IMR-90 (cell line): ENCODE results near the gene CIT. TPM values are rescaled to one million over a fixed set of nuclear protein-coding genes. Genes with fewer than 3 reads are reported as not detected.

ENCODE experiments used
- ATAC-seq: fragments of 200-7000 bp; cut with Tn5 transposase; 2 replicates; pipeline ENCODE4 v1.9.1; 2020; ENCODE audit warnings: low read depth, mild to moderate bottlenecking, moderate library complexity
- BruUV-seq: library from RNA; stranded (reverse); fragments of 400-500 nt; replicated peaks from 2 replicates; lab custom pipeline; 2021; lab: Mats Ljungman, UMichigan
- CTCF ChIA-PET: fragments of 300-600 bp; formaldehyde crosslinking; extraction: SDS; loops from one replicate; lab custom pipeline; 2021; ENCODE audit warnings: antibody characterized with exemption; lab: Yijun Ruan, JAX
- POLR2A ChIA-PET: fragments of 300-600 bp; sonication (Branson Sonifier 250); formaldehyde crosslinking; loops from one replicate; lab custom pipeline; 2022; ENCODE audit warnings: antibody characterized with exemption; ENCODE audit not compliant: unreplicated experiment; lab: Charles Lee
- DNase-seq: peaks from one replicate; pipeline ENCODE4 v3.0.0; 2013
- H2AFZ ChIP-seq: replicated peaks from 2 replicates; pipeline ENCODE3; 2013; ENCODE audit warnings: low read length, mild to moderate bottlenecking; ENCODE audit not compliant: poor library complexity
- H2AK5ac ChIP-seq: 2 replicates; pipeline ENCODE4 v1.6.1; 2013; ENCODE audit warnings: low read depth, low read length, inconsistent platforms
- H2AK9ac ChIP-seq: replicated peaks from 2 replicates; pipeline ENCODE3; 2013; ENCODE audit warnings: mild to moderate bottlenecking, low read depth, low read length, moderate library complexity; ENCODE audit not compliant: poor library complexity
- H2BK120ac ChIP-seq: 2 replicates; pipeline ENCODE4 v1.6.1; 2013; ENCODE audit warnings: low read depth, low read length, inconsistent platforms
- H2BK15ac ChIP-seq: 3 replicates; pipeline ENCODE4 v1.6.1; 2013; ENCODE audit warnings: low read depth, low read length, inconsistent platforms
- H2BK20ac ChIP-seq: 2 replicates; pipeline ENCODE4 v1.6.1; 2013; ENCODE audit warnings: low read depth, mild to moderate bottlenecking, inconsistent platforms, low read length, moderate library complexity
- H2BK5ac ChIP-seq: 2 replicates; pipeline ENCODE4 v1.6.1; 2013; ENCODE audit warnings: mild to moderate bottlenecking, low read depth, low read length, inconsistent platforms; ENCODE audit not compliant: poor library complexity, severe bottlenecking
- H3K14ac ChIP-seq: replicated peaks from 2 replicates; pipeline ENCODE4 v1.6.1; 2013; ENCODE audit warnings: low read depth, low read length, inconsistent platforms
- H3K18ac ChIP-seq: 2 replicates; pipeline ENCODE4 v1.6.1; 2013; ENCODE audit warnings: low read depth, low read length, control low read depth
- H3K23ac ChIP-seq: 2 replicates; pipeline ENCODE4 v1.6.1; 2013; ENCODE audit warnings: low read depth, low read length, inconsistent platforms
- H3K27ac ChIP-seq: 2 replicates; pipeline ENCODE4 v1.5.1; 2013; ENCODE audit warnings: mild to moderate bottlenecking, control low read depth, low read length; ENCODE audit not compliant: insufficient read depth
- H3K27me3 ChIP-seq: 2 replicates; pipeline ENCODE4 v1.6.1; 2013; ENCODE audit warnings: low read length; ENCODE audit not compliant: control insufficient read depth, insufficient read depth
- H3K36me3 ChIP-seq: 2 replicates; pipeline ENCODE4 v1.6.1; 2013; ENCODE audit warnings: low read length, mixed read lengths; ENCODE audit not compliant: control insufficient read depth, insufficient read depth
- H3K4ac ChIP-seq: 2 replicates; pipeline ENCODE4 v1.6.1; 2013; ENCODE audit warnings: low read depth, low read length, inconsistent platforms
- H3K4me1 ChIP-seq: 2 replicates; pipeline ENCODE4 v1.6.1; 2013; ENCODE audit warnings: low read length, mixed read lengths; ENCODE audit not compliant: control insufficient read depth, insufficient read depth
- H3K4me2 ChIP-seq: 2 replicates; pipeline ENCODE4 v1.6.1; 2013; ENCODE audit warnings: low read depth, mild to moderate bottlenecking, control low read depth, low read length, moderate library complexity
- H3K4me3 ChIP-seq: 2 replicates; pipeline ENCODE4 v1.5.1; 2013; ENCODE audit warnings: low read depth, mild to moderate bottlenecking, control low read depth, low read length, moderate library complexity; ENCODE audit not compliant: insufficient read depth
- H3K56ac ChIP-seq: 2 replicates; pipeline ENCODE4 v1.6.1; 2013; ENCODE audit warnings: low read length, inconsistent platforms; ENCODE audit not compliant: insufficient read depth; ENCODE audit errors: extremely low read depth
- H3K79me1 ChIP-seq, 2 experiments: 2 replicates each; pipeline ENCODE4 v1.6.1; 2013; ENCODE audit warnings: low read length in 2 of 2, inconsistent platforms in 1 of 2, low read depth in 1 of 2
- H3K9ac ChIP-seq: 2 replicates; pipeline ENCODE4 v1.6.1; 2013; ENCODE audit warnings: low read depth, low read length, control low read depth
- H3K9me1 ChIP-seq: 2 replicates; pipeline ENCODE4 v1.6.1; 2013; ENCODE audit warnings: low read length, inconsistent platforms; ENCODE audit not compliant: insufficient read depth
- H3K9me3 ChIP-seq: 2 replicates; pipeline ENCODE4 v1.6.1; 2013; ENCODE audit warnings: low read length; ENCODE audit not compliant: control insufficient read depth, insufficient read depth
- H4K20me1 ChIP-seq: 2 replicates; pipeline ENCODE4 v1.6.1; 2013; ENCODE audit warnings: low read length, inconsistent platforms; ENCODE audit not compliant: insufficient read depth
- H4K5ac ChIP-seq: 2 replicates; pipeline ENCODE4 v1.6.1; 2013; ENCODE audit warnings: mild to moderate bottlenecking, low read depth, low read length, control low read depth
- H4K8ac ChIP-seq, 2 experiments: 2 replicates each; pipeline ENCODE4 v1.6.1; 2013; ENCODE audit warnings: low read depth in 2 of 2, low read length in 2 of 2, control low read depth in 1 of 2, inconsistent platforms in 1 of 2
- H4K91ac ChIP-seq: 2 replicates; pipeline ENCODE4 v1.6.1; 2013; ENCODE audit warnings: low read depth, low read length, inconsistent platforms; ENCODE audit not compliant: insufficient read depth
- BHLHE40 ChIP-seq: fragments of 150-350 bp; IDR thresholded peaks from 2 replicates; pipeline ENCODE4 v1.6.1; 2016; ENCODE audit warnings: mild to moderate bottlenecking, low read depth, low read length
- CEBPB ChIP-seq: IDR thresholded peaks from 2 replicates; pipeline ENCODE4 v1.6.1; 2012; ENCODE audit warnings: low read depth, low read length, improper control_type of control experiment
- MAFK ChIP-seq: IDR thresholded peaks from 2 replicates; pipeline ENCODE4 v1.6.1; 2012; ENCODE audit warnings: low read depth, low read length, improper control_type of control experiment
- MAZ ChIP-seq: IDR thresholded peaks from 2 replicates; pipeline ENCODE4 v1.6.1; 2012; ENCODE audit warnings: low read depth, mild to moderate bottlenecking, low read length, improper control_type of control experiment, moderate library complexity, borderline replicate concordance
- RAD21 ChIP-seq: IDR thresholded peaks from 2 replicates; pipeline ENCODE4 v1.6.1; 2012; ENCODE audit warnings: low read length, improper control_type of control experiment
- RFX5 ChIP-seq: IDR thresholded peaks from 2 replicates; pipeline ENCODE4 v1.8.0; 2012; ENCODE audit warnings: low read depth, mild to moderate bottlenecking, low read length, moderate library complexity
- USF2 ChIP-seq: fragments of 150-350 bp; IDR thresholded peaks from 2 replicates; pipeline ENCODE4 v1.6.1; 2017; ENCODE audit warnings: mild to moderate bottlenecking, antibody characterized with exemption, low read length, low read depth
- WGBS, 2 experiments: methylation state at CpG; one replicate each; pipeline versions ENCODE4 v1.1.5 to v1.1.7; 2013; ENCODE audit warnings: missing lambda C conversion rate in 2 of 2; ENCODE audit not compliant: insufficient read length in 1 of 2; ENCODE audit errors: extremely low coverage in 2 of 2; 5-methylcytosine and 5-hydroxymethylcytosine counted together
- dilution Hi-C: fragments of 300-500 bp; cut with HindIII; formaldehyde crosslinking; loops from one replicate; pipeline ENCODE4 v1.14.3; 2018; ENCODE audit warnings: low sequenced_read_pairs; ENCODE audit not compliant: unreplicated experiment
- in situ Hi-C: fragments of 300-500 bp; cut with MboI; formaldehyde crosslinking; loops from 3 replicates; pipeline ENCODE4 v1.14.3; 2019; ENCODE audit warnings: low sequenced_read_pairs, inconsistent platforms, mixed read lengths
- intact Hi-C: fragments of 100-400 bp; cut with micrococcal nuclease; formaldehyde crosslinking; loops from 2 replicates; pipeline ENCODE4 v1.10.0; 2022
- polyA plus RNA-seq, 3 experiments: library from polyadenylated mRNA; depleted of rRNA; stranded (reverse); fragments of >200 nt; gene quantifications; 2 replicates each; pipeline ENCODE4 v1.2.3, GENCODE V29; 2012; ENCODE audit warnings: low replicate concordance in 1 of 3
- total RNA-seq: library from RNA; depleted of rRNA; stranded (reverse); fragments of >200 nt; gene quantifications from 2 replicates; pipeline ENCODE4 v1.2.3, GENCODE V29; 2012

CIT gene
- total and polyA plus RNA-seq, 2 of the 4 experiments (the other 2 are of a cell fraction) = 13.1 to 21.0 TPM

GRCh38 chr12:119836781-119837180, 40.3 kb downstream of the CIT start:
- no peaks in the 10 kb centered on the region; the same call in 1 of the 2 replicates for H3K36me3 ChIP-seq
- H3K56ac ChIP-seq = no peak overlapping the region
- no peaks in the 10 kb centered on the region for H3K27me3 ChIP-seq
- no peak overlapping the region for H3K9ac ChIP-seq
- TF ChIP-seq RAD21 (no peak), CEBPB (no peak), USF2 (no peak), MAFK (no peak), RFX5 (no peak), BHLHE40 (no peak), MAZ (no peak)
- CTCF ChIA-PET = interaction anchor here (0.6 kb wide), 1 partner anchor 18 kb away, joined by 3 read pairs; no protein-coding TSS in a partner anchor
- no peak overlapping the region for H4K5ac ChIP-seq
- BruUV-seq = no TSS peak
- H3K4ac ChIP-seq = no peak overlapping the region
- H3K79me1 ChIP-seq = peaks cover 26 to 54% of the 10 kb centered on the region in 2 experiments
- H4K8ac ChIP-seq = no peak overlapping the region
- H3K9me1 ChIP-seq = 0 out of 2 replicates have a peak, but pooled peaks cover 5% of the 10 kb centered on the region
- H3K18ac ChIP-seq = no peak overlapping the region
- 67% methylated on average over 1 of the region's 1 CpG; no CpG with 5 or more reads in 1 of the 2 experiments for WGBS, 2 experiments
- no peak overlapping the region for H3K4me2 ChIP-seq
- H3K23ac ChIP-seq = no peak overlapping the region
- no peak for DNase-seq
- H3K9me3 ChIP-seq = no peaks in the 10 kb centered on the region
- H3K4me3 ChIP-seq = no peak overlapping the region
- dilution Hi-C loops (no loop called here), intact Hi-C loops (no loop called here), in situ Hi-C loops (no loop called here)
- H2BK5ac ChIP-seq = no peak overlapping the region
- no peak overlapping the region for H3K14ac ChIP-seq
- no peak overlapping the region for H3K27ac ChIP-seq
- no peak overlapping the region for H2AK9ac ChIP-seq
- no peaks in the 10 kb centered on the region for H3K4me1 ChIP-seq
- POLR2A ChIA-PET = no interaction called here
- H2AK5ac ChIP-seq = no peak overlapping the region
- no peak overlapping the region for H2BK120ac ChIP-seq
- H2BK15ac ChIP-seq = no peak overlapping the region
- ATAC-seq = no peak
- H2BK20ac ChIP-seq = no peak overlapping the region
- H4K20me1 ChIP-seq = no peaks in the 10 kb centered on the region
- no peak overlapping the region for H2AFZ ChIP-seq
- no peak overlapping the region for H4K91ac ChIP-seq
